Endothelial cell of umbilical vein (primary cell): ENCODE results near the gene FGD3. TPM values are rescaled to one million over a fixed set of nuclear protein-coding genes. Genes with fewer than 3 reads are reported as not detected.

Experiments
- BruUV-seq: library from RNA; stranded (reverse); fragments of 400-500 nt; replicated peaks from 2 replicates; lab custom pipeline; 2021; lab: Mats Ljungman, UMichigan
- CTCF ChIA-PET: fragments of 300-600, 350-600 bp; sonication (Branson Sonifier 250); formaldehyde crosslinking; loops from one replicate; lab custom pipeline; 2021; ENCODE audit warnings: antibody characterized with exemption, inconsistent platforms; lab: Charles Lee
- POLR2A ChIA-PET: fragments of 300-600, 350-600 bp; sonication (Branson Sonifier 250); formaldehyde crosslinking; loops from one replicate; lab custom pipeline; 2021; ENCODE audit warnings: antibody characterized with exemption, inconsistent platforms; lab: Charles Lee
- DNase-seq: peaks from one replicate; pipeline ENCODE4 v3.0.0-alpha.2; 2011; ENCODE audit warnings: low read depth, low spot score
- FAIRE-seq: peaks from 2 replicates; lab custom pipeline; 2011; peaks lifted over from hg19 to GRCh38; lab: Jason Lieb, UNC
- H2AFZ ChIP-seq: 2 replicates; pipeline ENCODE4 v1.6.0; 2012; ENCODE audit warnings: low read depth, low read length, control low read depth, inconsistent platforms
- H3K27ac ChIP-seq: 2 replicates; pipeline ENCODE4 v1.5.1; 2011; ENCODE audit warnings: low read depth, mild to moderate bottlenecking, control low read depth, low read length, moderate library complexity; ENCODE audit not compliant: insufficient read depth
- H3K27me3 ChIP-seq, 2 experiments: 2 replicates each; pipeline versions ENCODE4 v1.6.0 to v1.6.1; 2011; ENCODE audit warnings: low read length in 2 of 2, mixed read lengths in 1 of 2; ENCODE audit not compliant: control insufficient read depth in 2 of 2, insufficient read depth in 2 of 2
- H3K36me3 ChIP-seq, 2 experiments: 2 replicates in 1 of 2; 3 replicates in 1 of 2; pipeline ENCODE4 v1.5.1; 2011; ENCODE audit warnings: low read length in 2 of 2, mild to moderate bottlenecking in 1 of 2, moderate library complexity in 1 of 2; ENCODE audit not compliant: control insufficient read depth in 2 of 2, insufficient read depth in 2 of 2; ENCODE audit errors: extremely low read depth in 1 of 2
- H3K4me1 ChIP-seq: 3 replicates; pipeline ENCODE4 v1.5.1; 2011; ENCODE audit warnings: mild to moderate bottlenecking, low read length; ENCODE audit not compliant: control insufficient read depth, insufficient read depth; ENCODE audit errors: extremely low read depth
- H3K4me2 ChIP-seq: 2 replicates; pipeline ENCODE4 v1.6.1; 2011; ENCODE audit warnings: low read length, control low read depth, mixed read lengths; ENCODE audit not compliant: insufficient read depth
- H3K4me3 ChIP-seq, 3 experiments: fragments of 200-600 bp in 1 of 3; sonication (generic), shearing (Covaris generic) in 1 of 3; replicated peaks in 1 of 3; 2 replicates each; pipeline ENCODE4 v1.5.1; 2011 to 2016; ENCODE audit warnings: control low read depth in 3 of 3, low read length in 3 of 3, mild to moderate bottlenecking in 2 of 3, inconsistent platforms in 1 of 3, low read depth in 1 of 3, moderate library complexity in 1 of 3; ENCODE audit not compliant: insufficient read depth in 1 of 3
- H3K79me2 ChIP-seq: 2 replicates; pipeline ENCODE4 v1.6.0; 2012; ENCODE audit warnings: low read length, inconsistent platforms; ENCODE audit not compliant: control insufficient read depth, insufficient read depth
- H3K9ac ChIP-seq: replicated peaks from 2 replicates; pipeline ENCODE3; 2011; ENCODE audit warnings: low read length, control low read depth; ENCODE audit not compliant: insufficient read depth; ENCODE audit errors: extremely low read depth
- H3K9me1 ChIP-seq: replicated peaks from 3 replicates; pipeline ENCODE4 v1.6.0; 2011; ENCODE audit warnings: mild to moderate bottlenecking, low read length; ENCODE audit not compliant: control insufficient read depth, insufficient read depth; ENCODE audit errors: extremely low read depth
- H3K9me3 ChIP-seq: replicated peaks from 2 replicates; pipeline ENCODE4 v1.5.1; 2012; ENCODE audit warnings: low read length, inconsistent platforms; ENCODE audit not compliant: control insufficient read depth, insufficient read depth
- H4K20me1 ChIP-seq: replicated peaks from 2 replicates; pipeline ENCODE3; 2011; ENCODE audit warnings: mild to moderate bottlenecking, low read length; ENCODE audit not compliant: control insufficient read depth, insufficient read depth; ENCODE audit errors: extremely low read depth
- CTCF ChIP-seq, 2 donors: IDR thresholded peaks; 1 replicate in 1 of 2; 2 replicates in 1 of 2; pipeline ENCODE4 v1.5.1; 2011; ENCODE audit warnings: low read length in 2 of 2, mild to moderate bottlenecking in 2 of 2, moderate library complexity in 2 of 2, control low read depth in 1 of 2, inconsistent platforms in 1 of 2, low read depth in 1 of 2; ENCODE audit not compliant: insufficient read depth in 1 of 2; ENCODE audit errors: extremely low read depth in 1 of 2
- EZH2 ChIP-seq: IDR thresholded peaks from 2 replicates; pipeline ENCODE4 v1.6.1; 2012; ENCODE audit warnings: borderline replicate concordance, low read depth, mild to moderate bottlenecking, moderate library complexity, low read length, inconsistent platforms; ENCODE audit not compliant: severe bottlenecking
- FOS ChIP-seq: IDR thresholded peaks from 2 replicates; pipeline ENCODE4 v1.6.1; 2011; ENCODE audit warnings: mild to moderate bottlenecking, low read length, moderate library complexity, borderline replicate concordance; ENCODE audit not compliant: insufficient read depth
- GATA2 ChIP-seq: IDR thresholded peaks from 2 replicates; pipeline ENCODE4 v1.7.0; 2011; ENCODE audit warnings: low read depth, mild to moderate bottlenecking, moderate library complexity, mixed read lengths, low read length; ENCODE audit not compliant: insufficient read length, insufficient read depth
- JUN ChIP-seq: IDR thresholded peaks from 2 replicates; pipeline ENCODE4 v1.6.1; 2011; ENCODE audit warnings: borderline replicate concordance, low read depth; ENCODE audit not compliant: insufficient read length, insufficient read depth
- MYC ChIP-seq: IDR thresholded peaks from one replicate; pipeline ENCODE4 v1.6.1; 2011; ENCODE audit warnings: mild to moderate bottlenecking, low read depth, low read length
- POLR2A ChIP-seq: IDR thresholded peaks from 2 replicates; pipeline ENCODE4 v1.6.1; 2012; ENCODE audit warnings: low read depth, mild to moderate bottlenecking, control low read depth, low read length
- POLR2AphosphoS5 ChIP-seq: IDR thresholded peaks from 2 replicates; pipeline ENCODE4 v1.6.1; 2012; ENCODE audit warnings: low read depth, mild to moderate bottlenecking, control low read depth, low read length, moderate library complexity; ENCODE audit not compliant: insufficient read depth
- dilution Hi-C: fragments of 300-500 bp; cut with MboI; formaldehyde crosslinking; loops from one replicate; pipeline ENCODE4 v1.15.0; 2019; ENCODE audit warnings: low sequenced_read_pairs; ENCODE audit not compliant: extremely low pct_ligation_motif_present
- intact Hi-C: fragments of 100-400 bp; cut with micrococcal nuclease; formaldehyde crosslinking; loops from one replicate; pipeline ENCODE4 v1.10.0; 2022
- polyA plus RNA-seq, 4 experiments: library from polyadenylated mRNA; depleted of rRNA in 3 of 4; stranded (reverse) in 3 of 4; unstranded in 1 of 4; fragments of >200 nt; gene quantifications; 2 replicates each; pipeline versions ENCODE4 v1.2.1 to v1.2.3, GENCODE V29; 2011 to 2012; ENCODE audit warnings: missing spikeins in 1 of 4
- total RNA-seq: library from RNA; stranded (reverse); gene quantifications from 2 replicates; pipeline ENCODE4 v1.2.3, GENCODE V29; 2021
- TF ChIP-seq, protein P1 (sequence below): IDR thresholded peaks from 2 replicates; pipeline ENCODE4 v1.6.1; 2011; ENCODE audit not compliant: insufficient read depth, insufficient read length

Gene FGD3
- total and polyA plus RNA-seq, 2 donors (not counting 3 experiments of a cell fraction or from before 2014, with no cell fraction given), result not detected

DNA sequence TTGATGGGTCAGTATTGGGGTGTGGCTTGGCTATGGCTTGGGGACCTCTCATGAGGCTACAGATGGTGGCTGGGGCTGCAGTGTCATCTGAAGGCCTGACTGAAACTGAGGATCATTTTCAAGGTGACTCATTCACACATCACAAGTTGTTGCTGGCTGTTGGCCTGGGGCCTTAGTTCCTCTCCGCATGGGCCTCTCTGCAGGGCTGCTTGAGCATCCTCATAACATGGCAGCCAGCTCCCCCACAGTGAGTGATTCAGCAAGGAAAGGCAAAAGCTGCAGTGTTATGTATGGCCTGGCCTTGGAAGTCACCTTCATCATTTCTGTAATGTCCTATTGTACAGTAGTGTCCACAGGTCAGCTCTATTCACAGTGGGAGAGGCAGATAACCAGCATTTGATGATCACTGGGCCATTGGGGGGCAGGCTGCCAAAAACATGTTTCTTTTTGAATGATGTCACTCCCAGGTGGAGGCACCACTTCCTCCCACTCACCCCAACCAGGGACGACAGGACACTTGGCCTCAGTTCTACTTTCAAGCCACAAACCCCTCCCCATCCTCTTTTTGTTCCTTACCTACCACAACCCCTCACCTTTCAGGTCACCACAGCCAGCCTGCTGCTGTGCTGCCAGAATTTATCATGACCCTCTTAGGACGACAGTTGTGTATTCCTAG is 14.4 kb downstream of the FGD3 start:
- H3K27ac ChIP-seq, result no peak overlapping the region
- dilution Hi-C loops, result no loop called here
- no TSS peak for BruUV-seq
- H3K4me2 ChIP-seq, result no peak overlapping the region
- no peaks in the 10 kb centered on the region for H3K9me1 ChIP-seq
- TF ChIP-seq, protein P1, sequence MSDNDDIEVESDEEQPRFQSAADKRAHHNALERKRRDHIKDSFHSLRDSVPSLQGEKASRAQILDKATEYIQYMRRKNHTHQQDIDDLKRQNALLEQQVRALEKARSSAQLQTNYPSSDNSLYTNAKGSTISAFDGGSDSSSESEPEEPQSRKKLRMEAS, result no peak
- TF ChIP-seq POLR2AphosphoS5 (no peak), EZH2 (no peak), MYC (no peak), JUN (no peak), GATA2 (no peak), FOS (no peak), CTCF (IDR thresholded peaks at IDR 0.05; ENCODE audit: extremely low read depth in 1 of 2, insufficient read depth in 1 of 2, low read depth in 1 of 2, low read length in 2 of 2) (no peak), POLR2A (no peak)
- POLR2A ChIA-PET, result no interaction called here
- DNase-seq, result no peak
- intact Hi-C loops, result no loop called here
- no peaks in the 10 kb centered on the region for H3K36me3 ChIP-seq
- no peak overlapping the region for H3K9ac ChIP-seq
- H3K79me2 ChIP-seq, result no peaks in the 10 kb centered on the region
- H4K20me1 ChIP-seq, result no peaks in the 10 kb centered on the region
- no peak overlapping the region for H3K4me3 ChIP-seq
- H3K9me3 ChIP-seq, result no peaks in the 10 kb centered on the region
- CTCF ChIA-PET, result no interaction called here
- no peak for FAIRE-seq
- no peaks in the 10 kb centered on the region for H3K4me1 ChIP-seq
- H2AFZ ChIP-seq, result no peak overlapping the region
- no peaks in the 10 kb centered on the region for H3K27me3 ChIP-seq
